PC-3 (cell line): Measurements from ENCODE around the gene PI4K2A.

Experiments
- CTCF ChIP-seq: fragments of 300-600 bp; sonication (generic); conservative IDR thresholded peaks from 2 replicates; pipeline ENCODE4 v1.5.1; 2017; ENCODE audit warnings: antibody characterized with exemption, low read depth, mild to moderate bottlenecking, low read length
- EZH2phosphoT487 ChIP-seq: fragments of 300-600 bp; sonication (generic); IDR thresholded peaks from 2 replicates; pipeline ENCODE4 v1.6.1; 2018; ENCODE audit warnings: mild to moderate bottlenecking, antibody characterized with exemption, low read length, borderline replicate concordance

GRCh38 chr10:97648562-97649404 lies 8.3 kb downstream of the PI4K2A start:
- TF ChIP-seq CTCF: no peak
- TF ChIP-seq EZH2phosphoT487: no peak
